HG03460 (cell line): Measurements from ENCODE around the gene PRKRA.
A peak's percentile ranks its signal among the peaks of the same experiment; 100 is the strongest.
"Not testable (repeated sequence)": the region's sequence is repeated elsewhere in the genome, so short reads cannot be mapped to it uniquely, and the experiment has no call there.

ENCODE experiments used
- ATAC-seq: cut with Tn5 transposase; IDR thresholded peaks from one replicate; pipeline ENCODE4 v1.9.1; 2021; ENCODE audit not compliant: unreplicated experiment

PRKRA gene

DNA sequence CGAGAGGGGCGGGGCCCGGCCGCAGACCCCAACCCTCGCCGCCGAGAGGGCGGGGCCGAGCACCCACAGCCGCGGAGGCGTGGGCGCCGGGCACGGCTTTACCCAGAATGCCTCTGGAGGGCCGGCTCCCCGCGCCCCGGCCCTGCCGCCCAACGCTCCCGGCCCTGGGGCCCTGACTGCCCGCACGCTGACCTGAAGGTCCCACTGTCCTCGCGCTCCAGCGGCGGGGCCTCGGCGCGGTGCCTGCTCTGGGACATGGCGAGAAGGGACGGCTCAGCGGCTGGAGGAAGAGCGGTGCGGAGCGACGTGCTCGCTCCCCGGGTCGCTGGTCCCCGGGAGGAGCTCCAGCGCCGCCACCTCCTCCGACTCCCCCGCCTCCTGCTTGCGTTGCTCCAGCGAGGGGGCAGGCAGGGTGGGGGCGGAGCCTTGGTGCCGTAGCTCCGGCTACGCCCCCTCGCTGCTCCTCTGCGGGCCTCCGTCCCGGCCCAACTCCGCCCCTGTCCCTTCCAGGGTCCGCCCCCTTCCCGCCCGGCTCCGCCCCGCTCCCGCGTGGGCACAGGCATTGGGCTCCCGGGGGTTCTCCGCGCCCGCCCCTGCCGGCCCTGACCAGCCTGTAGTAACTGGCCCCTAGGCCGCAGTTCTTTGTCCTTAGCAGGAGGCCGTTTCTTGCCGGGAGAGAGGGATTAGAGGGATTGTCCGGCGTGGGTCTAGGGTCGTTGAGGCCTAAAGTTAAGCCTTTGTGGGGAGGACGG lies at the start of gene PRKRA, which contains the start of gene PJVK:
Gene PRKRA (minus strand): TSS at position 402 of the 752 bp plus-strand sequence. CDS start 145 bp downstream, at position 257.
Gene PJVK (plus strand): TSS at position 605 of the 752 bp plus-strand sequence. CDS start 2,032 bp downstream, outside the sequence.
- ATAC-seq, result peak; percentile 77

DNA sequence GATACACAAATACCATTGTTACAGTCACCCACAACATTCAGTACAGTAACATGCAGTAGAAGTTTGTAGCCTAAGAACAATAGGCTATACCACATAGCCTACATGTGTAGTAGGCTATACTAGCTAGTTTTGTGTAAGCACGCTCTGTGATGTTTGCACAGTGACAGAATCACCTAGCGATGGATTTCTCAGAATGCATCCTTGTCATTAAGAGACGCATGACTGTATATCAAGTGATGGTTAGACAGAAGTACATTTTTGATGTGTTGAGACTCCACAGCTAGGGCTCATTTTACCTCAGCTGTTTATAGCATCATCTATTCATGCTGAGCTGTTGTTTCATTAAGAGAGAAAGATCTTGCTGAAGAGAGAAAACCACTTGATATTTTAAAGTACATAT lies 48.7 kb upstream of the PRKRA start:
- no peak for ATAC-seq

GRCh38 chr2:178498137-178498536 lies 47.2 kb upstream of the PRKRA start:
- ATAC-seq, result no peak

DNA sequence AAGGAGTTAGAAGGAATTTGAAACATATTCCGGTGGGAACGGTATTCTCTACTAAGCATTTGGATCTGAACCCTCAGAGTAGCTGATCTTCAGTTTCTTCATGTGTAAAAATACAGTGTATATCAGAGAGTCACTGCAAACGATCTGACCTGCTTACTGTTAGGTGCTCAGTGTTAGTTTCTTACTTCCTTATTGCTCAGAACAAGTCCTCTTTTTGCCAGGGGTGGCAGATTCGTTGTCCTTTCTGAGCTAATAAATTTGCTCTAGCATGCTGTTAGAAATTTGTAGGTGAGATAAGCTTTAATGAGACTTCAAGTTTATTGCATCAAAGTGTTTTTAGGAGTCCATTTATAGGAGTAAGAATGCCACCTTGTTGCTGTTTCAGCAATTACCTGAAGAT lies 45.1 kb upstream of the PRKRA start:
- ATAC-seq, result no peak

- ATAC-seq, result no peak
Measured at GRCh38 chr2:178491612-178492011, 40.6 kb upstream of the PRKRA start.

GRCh38 chr2:178485356-178485755 lies 34.4 kb upstream of the PRKRA start:
- ATAC-seq, result no peak

- no peak for ATAC-seq
Measured at GRCh38 chr2:178484245-178485041, 33.5 kb upstream of the PRKRA start.

DNA sequence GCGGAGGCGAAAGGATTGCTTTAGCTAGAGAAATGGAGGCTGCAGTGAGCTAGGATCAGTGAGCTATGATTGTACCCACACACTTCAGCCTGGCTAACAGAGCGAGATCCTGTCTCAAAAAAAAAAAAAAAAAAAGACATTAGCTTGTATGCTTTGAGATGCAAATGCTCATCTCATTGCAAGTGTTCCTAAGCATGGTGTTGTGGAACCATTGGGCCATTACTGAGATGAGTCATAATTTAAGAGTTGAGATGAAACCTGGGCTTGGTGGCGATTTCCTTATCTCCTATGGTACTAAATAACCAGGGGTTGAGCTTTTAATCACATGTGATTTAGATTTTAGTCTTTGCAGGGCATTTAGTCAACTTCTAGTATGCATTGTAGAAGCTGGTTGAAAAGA lies 31.5 kb upstream of the PRKRA start:
- peak; percentile 28 for ATAC-seq

- peak; percentile 64 for ATAC-seq
Measured at GRCh38 chr2:178480227-178481181, 29.5 kb upstream of the PRKRA start, which contains the start of gene PLEKHA3. Gene PLEKHA3, plus strand, starts transcription at chr2:178480457. Its CDS starts 413 bp downstream, at chr2:178480870.

DNA sequence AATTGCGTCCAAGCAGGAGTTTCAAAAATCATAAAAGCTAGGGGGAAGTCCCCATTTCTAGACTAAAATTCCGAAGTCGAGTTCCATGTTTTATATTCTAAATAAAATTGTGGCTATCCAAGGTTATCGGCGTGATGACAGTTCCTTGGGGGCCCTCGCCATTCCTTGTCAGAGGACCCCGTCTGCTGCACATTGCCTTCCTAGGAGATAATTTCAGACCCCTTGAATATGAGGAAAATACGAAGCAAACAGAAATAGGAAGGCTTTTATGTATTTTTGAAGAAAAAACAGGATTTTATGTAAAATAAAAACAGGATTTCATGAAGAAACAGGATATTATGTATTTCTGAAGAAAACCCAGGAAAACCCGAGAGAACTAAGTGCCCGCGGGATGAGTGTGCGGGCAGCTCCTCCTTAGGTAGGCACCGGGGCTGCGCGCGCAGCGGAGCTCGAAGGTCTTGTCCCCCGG lies 28.8 kb upstream of the PRKRA start:
- ATAC-seq, result no peak

DNA sequence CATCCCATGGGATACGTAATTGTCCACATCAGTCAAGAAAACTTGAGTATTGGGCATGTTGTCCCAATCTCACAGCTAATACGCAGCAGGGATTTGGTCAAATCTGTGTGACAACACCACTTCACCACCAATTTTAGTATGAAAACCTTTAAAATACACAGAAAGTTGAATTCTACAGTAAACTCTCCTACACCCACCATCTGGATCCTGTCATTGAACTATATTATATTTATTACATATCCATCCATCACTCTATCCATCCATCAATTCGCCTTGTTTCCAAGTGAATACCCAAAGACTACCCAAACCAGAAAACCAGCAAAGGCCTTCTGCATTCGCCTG lies 28.3 kb upstream of the PRKRA start:
- ATAC-seq, result no peak

DNA sequence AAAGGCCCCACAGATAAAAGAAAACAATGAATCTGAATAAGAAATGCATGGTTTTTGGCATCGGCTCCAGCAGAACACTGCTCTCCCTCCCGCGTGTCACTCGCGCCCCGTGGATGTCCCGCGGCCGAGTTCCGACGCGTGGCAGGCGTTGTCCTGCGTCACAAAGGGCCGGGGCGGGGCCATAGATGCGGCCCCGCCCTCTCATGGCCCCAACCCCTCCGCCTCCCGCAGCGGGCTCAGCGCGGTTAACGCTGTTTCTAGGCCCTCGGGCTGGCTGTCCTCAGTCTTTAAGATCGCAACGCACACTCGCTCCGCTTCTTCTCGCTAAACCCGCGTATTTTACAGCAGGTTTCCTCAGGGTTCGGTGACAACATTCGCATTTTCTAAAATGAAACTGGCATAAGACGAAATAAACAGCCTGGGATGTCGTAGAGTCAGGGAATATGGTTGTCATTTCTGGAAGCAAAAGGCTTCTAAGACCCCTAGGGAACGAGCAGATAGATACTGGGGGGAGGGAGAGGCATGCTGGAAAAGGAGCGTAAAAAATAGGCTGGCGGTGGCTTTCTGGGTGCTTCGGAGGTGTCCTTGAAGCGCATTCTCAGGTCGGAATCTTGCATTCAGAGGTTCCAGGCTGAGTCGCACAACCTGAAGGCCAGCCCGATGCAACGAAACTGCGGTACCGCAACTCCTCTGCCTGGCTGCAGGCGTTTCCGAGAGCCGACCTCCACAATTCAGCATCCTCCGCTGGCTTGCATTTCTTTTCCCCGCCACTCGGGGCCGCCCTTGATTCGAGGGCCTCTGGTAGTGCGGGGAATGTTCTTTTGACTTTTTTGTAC lies 27.7 kb upstream of the PRKRA start, which contains the start of gene FKBP7:
Gene FKBP7 (minus strand): TSS at position 162 of the 836 bp plus-strand sequence. CDS start 101 bp downstream, at position 61.
- ATAC-seq, result peak; percentile 47

GRCh38 chr2:178478130-178478438 lies 27.1 kb upstream of the PRKRA start:
- no peak for ATAC-seq

GRCh38 chr2:178477443-178478129 lies 26.6 kb upstream of the PRKRA start:
- ATAC-seq, result no peak

DNA sequence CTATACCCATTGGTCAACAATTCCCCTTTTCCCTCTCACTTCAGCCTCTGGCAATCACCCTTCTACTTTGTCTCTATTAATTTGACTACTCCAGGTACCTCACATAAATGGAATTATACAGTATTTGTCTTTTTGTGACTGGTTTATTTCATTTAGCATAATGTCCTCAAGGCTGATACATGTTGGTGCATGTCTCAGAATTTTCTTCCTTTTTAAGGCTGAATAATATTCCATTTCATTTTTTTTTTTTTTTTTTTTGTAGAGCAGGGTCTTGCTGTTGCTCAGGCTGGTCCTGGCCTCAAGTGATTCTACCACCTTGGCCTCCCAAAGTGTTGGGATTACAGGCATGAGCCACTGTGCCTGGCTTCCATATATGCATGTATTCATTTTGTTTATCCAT lies 25.5 kb upstream of the PRKRA start:
- no peak for ATAC-seq

- no peak for ATAC-seq
Measured at GRCh38 chr2:178474560-178474959, 23.6 kb upstream of the PRKRA start.

DNA sequence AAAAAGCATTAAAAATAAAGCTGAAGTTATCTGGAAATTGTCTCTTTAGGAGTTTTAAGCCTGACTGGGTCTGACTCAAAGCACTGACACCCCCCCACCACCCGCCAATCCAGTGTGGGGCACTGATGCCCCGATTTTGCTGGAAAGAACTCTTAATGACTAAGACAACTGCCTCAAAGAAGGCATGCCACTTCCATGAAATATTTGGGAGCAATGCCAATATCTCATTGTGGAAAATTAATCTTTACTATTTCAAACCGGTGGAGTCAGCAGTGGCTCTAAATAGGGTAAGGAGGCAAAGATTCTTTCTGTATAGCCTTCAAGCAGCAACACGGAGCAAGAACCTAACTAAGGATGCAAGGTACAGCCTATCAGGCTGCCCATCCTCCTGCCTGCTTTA lies 23.0 kb upstream of the PRKRA start:
- no peak for ATAC-seq

- ATAC-seq, result no peak
Measured at GRCh38 chr2:178473373-178473772, 22.4 kb upstream of the PRKRA start.

DNA sequence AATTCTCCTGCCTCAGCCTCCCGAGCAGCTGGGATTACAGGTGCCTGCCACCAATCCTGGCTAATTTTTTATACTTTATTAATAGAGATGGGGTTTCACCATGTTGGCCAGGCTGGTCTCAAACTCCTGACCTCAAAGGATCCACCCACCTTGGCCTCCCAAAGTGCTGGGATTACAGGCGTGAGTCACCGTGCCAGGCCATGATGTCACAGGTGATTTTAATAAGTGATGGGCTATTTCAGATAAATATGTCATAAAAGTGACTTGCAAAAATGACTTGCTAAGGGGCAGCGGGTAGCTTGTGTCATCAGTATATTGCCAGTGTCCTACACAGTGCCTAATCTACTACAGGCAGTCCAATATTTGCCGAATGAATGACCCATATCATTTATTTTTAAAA lies 20.3 kb upstream of the PRKRA start:
- ATAC-seq, result not testable (repeated sequence)
